ENCODE measurements around the gene SYDE1. TPM values are rescaled to one million over a fixed set of nuclear protein-coding genes. Genes with fewer than 3 reads are reported as not detected.

Gene SYDE1
- total and polyA plus RNA-seq, 10 of the 15 experiments (the other 5 are each of a cell fraction or from before 2014, with no cell fraction given), result not detected

DNA sequence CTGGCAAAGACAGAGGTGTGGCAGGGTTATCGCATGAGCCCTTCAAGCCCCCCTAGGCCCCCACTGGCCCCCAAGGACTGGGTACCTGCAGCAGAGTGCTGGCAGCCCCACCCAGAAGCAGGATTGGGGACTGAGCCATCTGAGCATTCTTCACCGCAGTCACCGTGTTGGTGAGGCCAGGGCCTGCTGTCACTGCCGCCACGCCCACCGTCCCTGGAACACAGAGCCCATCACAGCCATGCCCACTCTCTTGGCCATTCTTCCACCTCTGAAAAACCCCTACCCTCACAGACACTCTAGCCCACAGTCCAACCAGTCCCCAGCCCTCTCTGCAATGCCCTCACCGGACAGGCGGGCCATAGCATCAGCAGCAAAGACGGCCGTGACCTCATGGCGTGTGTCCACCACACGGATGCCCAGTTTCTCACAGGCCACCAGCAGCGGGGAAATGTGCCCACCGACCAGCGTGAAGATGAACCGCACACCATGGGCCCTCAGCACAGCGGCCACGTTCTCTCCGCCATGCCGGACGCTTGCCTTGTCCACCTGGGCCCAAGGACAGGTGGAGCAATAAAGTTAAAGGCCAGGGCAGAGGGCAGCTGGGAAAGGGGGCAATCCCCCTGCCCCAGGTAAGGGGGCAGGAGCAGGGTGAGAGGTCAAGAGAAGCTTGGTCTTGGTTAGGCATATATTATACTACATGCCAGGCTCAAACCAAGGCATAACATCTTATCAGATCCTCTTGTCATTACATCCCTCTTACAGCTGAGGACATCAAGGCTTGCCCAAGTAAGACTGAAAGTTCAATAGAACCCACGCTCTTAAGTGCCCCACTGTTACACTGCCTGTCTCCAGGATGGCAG, 16.1 kb downstream of the SYDE1 start:
- no peak for FAIRE-seq
- ChIA-PET POLR2A (no interaction called here), CTCF (no interaction called here), SMC1A (ENCODE audit: uncharacterized antibody, unreplicated experiment) (no interaction called here), RAD21 (ENCODE audit: unreplicated experiment) (no interaction called here)
- Histone ChIP-seq H4K20me1 (ENCODE audit: control insufficient read depth, insufficient read depth) (no peaks in the 10 kb centered on the region), H3K9ac (ENCODE audit: control insufficient read depth, insufficient read depth, low read length) (no peak overlapping the region), H3K79me2 (ENCODE audit: control insufficient read depth, insufficient read depth, low read length) (peaks cover 7% of the 10 kb centered on the region), H3K4me2 (ENCODE audit: control insufficient read depth, insufficient read depth) (peak overlapping the region; percentile 79; the same call in 1 of the 2 replicates), H2AFZ (ENCODE audit: control insufficient read depth, low read depth, low read length) (no peak overlapping the region), H3K36me3 (ENCODE audit: control insufficient read depth in 2 of 2, insufficient read depth in 2 of 2, low read length in 1 of 2) (peaks cover 5 to 9% of the 10 kb centered on the region in 2 experiments; a peak in 3 of 4 replicates), H3K4me1 (ENCODE audit: control insufficient read depth, insufficient read depth, low read length) (peaks cover 6% of the 10 kb centered on the region), H3K27ac (ENCODE audit: control insufficient read depth, insufficient read depth) (no peak overlapping the region), H3K27me3 (replicated peaks in 1 of 2; ENCODE audit: control insufficient read depth in 2 of 2, insufficient read depth in 2 of 2, low read length in 1 of 2) (no peaks in the 10 kb centered on the region), H3K4me3 (no peak overlapping the region), H3K9me3 (replicated peaks; ENCODE audit: control insufficient read depth, insufficient read depth, low read length) (no peaks in the 10 kb centered on the region)
- ATAC-seq, result no peak
- in situ Hi-C loops (cut with MboI) (no loop called here), intact Hi-C loops (cut with micrococcal nuclease; ENCODE audit: unreplicated experiment) (no loop called here)
- TF ChIP-seq, protein P1, sequence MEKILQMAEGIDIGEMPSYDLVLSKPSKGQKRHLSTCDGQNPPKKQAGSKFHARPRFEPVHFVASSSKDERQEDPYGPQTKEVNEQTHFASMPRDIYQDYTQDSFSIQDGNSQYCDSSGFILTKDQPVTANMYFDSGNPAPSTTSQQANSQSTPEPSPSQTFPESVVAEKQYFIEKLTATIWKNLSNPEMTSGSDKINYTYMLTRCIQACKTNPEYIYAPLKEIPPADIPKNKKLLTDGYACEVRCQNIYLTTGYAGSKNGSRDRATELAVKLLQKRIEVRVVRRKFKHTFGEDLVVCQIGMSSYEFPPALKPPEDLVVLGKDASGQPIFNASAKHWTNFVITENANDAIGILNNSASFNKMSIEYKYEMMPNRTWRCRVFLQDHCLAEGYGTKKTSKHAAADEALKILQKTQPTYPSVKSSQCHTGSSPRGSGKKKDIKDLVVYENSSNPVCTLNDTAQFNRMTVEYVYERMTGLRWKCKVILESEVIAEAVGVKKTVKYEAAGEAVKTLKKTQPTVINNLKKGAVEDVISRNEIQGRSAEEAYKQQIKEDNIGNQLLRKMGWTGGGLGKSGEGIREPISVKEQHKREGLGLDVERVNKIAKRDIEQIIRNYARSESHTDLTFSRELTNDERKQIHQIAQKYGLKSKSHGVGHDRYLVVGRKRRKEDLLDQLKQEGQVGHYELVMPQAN (conservative IDR thresholded peaks at IDR 0.05), result no peak
- no peak for TF ChIP-seq EP300 (IDR thresholded peaks at IDR 0.05; ENCODE audit: borderline replicate concordance in 1 of 2, control insufficient read depth in 1 of 2, low read depth in 2 of 2, low read length in 2 of 2)
- no peak for TF ChIP-seq HDAC2 (IDR thresholded peaks at IDR 0.05)
- TF ChIP-seq MEF2B (IDR thresholded peaks at IDR 0.05; ENCODE audit: partially characterized antibody, poor library complexity, severe bottlenecking), result no peak
- TF ChIP-seq ZSCAN29 (IDR thresholded peaks at IDR 0.05), result no peak
- no peak for TF ChIP-seq EZH2 (IDR thresholded peaks at IDR 0.05; ENCODE audit: borderline replicate concordance, control insufficient read depth, low read depth, low read length)
- TF ChIP-seq, protein P2, sequence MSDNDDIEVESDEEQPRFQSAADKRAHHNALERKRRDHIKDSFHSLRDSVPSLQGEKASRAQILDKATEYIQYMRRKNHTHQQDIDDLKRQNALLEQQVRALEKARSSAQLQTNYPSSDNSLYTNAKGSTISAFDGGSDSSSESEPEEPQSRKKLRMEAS (IDR thresholded peaks at IDR 0.05; ENCODE audit: low read depth, low read length), result no peak
- TF ChIP-seq, protein P3, sequence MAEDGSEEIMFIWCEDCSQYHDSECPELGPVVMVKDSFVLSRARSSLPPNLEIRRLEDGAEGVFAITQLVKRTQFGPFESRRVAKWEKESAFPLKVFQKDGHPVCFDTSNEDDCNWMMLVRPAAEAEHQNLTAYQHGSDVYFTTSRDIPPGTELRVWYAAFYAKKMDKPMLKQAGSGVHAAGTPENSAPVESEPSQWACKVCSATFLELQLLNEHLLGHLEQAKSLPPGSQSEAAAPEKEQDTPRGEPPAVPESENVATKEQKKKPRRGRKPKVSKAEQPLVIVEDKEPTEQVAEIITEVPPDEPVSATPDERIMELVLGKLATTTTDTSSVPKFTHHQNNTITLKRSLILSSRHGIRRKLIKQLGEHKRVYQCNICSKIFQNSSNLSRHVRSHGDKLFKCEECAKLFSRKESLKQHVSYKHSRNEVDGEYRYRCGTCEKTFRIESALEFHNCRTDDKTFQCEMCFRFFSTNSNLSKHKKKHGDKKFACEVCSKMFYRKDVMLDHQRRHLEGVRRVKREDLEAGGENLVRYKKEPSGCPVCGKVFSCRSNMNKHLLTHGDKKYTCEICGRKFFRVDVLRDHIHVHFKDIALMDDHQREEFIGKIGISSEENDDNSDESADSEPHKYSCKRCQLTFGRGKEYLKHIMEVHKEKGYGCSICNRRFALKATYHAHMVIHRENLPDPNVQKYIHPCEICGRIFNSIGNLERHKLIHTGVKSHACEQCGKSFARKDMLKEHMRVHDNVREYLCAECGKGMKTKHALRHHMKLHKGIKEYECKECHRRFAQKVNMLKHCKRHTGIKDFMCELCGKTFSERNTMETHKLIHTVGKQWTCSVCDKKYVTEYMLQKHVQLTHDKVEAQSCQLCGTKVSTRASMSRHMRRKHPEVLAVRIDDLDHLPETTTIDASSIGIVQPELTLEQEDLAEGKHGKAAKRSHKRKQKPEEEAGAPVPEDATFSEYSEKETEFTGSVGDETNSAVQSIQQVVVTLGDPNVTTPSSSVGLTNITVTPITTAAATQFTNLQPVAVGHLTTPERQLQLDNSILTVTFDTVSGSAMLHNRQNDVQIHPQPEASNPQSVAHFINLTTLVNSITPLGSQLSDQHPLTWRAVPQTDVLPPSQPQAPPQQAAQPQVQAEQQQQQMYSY (CRISPR knock-in tag; IDR thresholded peaks at IDR 0.05), result no peak
- TF ChIP-seq MYB (IDR thresholded peaks at IDR 0.05; ENCODE audit: borderline replicate concordance, low read depth, low read length), result no peak
- TF ChIP-seq IRF4 (IDR thresholded peaks at IDR 0.05; ENCODE audit: low read depth, low read length), result no peak
- no peak for TF ChIP-seq SRF (IDR thresholded peaks at IDR 0.05; ENCODE audit: low read depth in 2 of 2, low read length in 2 of 2)
- no peak for TF ChIP-seq IKZF1 (conservative IDR thresholded peaks at IDR 0.05)
- 96% methylated on average over 22 of the region's 22 CpGs for WGBS (ENCODE audit: insufficient coverage, insufficient replicate concordance, low lambda C conversion rate, missing lambda C conversion rate)
- BruUV-seq (replicated peaks), result no TSS peak
- DNase-seq (ENCODE audit: low read depth, low spot score), result no peak
